ENCODE measurements around the gene YWHAG.
"Not testable (repeated sequence)": the region's sequence is repeated elsewhere in the genome, so short reads cannot be mapped to it uniquely, and the experiment has no call there.

The YWHAG gene

DNA sequence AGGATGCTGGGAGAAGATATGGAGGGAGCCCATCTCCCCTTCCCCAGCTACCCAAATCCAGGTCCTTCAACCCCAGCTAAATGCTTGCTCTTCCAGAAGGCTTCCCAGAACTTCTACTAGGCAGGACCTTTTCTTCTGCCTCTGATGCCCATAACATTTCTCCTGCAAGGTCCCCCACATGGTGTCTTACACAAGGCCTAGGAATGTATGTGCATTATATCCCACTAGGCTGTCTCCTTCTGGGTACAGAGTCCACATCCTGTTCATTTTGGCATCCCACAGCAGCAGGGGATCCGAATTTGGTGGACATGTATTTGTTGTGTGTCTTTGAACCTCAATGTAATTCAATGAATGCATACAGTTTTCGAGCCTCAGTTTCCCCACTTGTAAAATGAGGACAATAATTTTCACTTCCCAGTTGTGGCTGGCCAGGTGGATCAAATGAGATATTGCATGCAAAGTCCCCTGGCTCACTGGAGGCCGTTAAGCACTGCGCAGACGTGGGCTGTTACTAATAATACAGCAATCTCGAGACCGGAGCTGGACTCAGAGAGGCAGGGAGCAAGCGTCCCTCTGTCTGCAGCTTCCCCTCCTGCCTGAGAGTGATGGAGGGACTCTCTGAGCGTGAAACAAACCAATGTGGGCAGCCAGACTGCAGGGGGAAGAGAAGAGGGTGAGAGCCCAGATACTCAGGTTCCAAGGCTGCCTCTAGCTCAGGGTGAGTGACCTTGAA is 18.6 kb upstream of the YWHAG start:
- FAIRE-seq = no peak

DNA sequence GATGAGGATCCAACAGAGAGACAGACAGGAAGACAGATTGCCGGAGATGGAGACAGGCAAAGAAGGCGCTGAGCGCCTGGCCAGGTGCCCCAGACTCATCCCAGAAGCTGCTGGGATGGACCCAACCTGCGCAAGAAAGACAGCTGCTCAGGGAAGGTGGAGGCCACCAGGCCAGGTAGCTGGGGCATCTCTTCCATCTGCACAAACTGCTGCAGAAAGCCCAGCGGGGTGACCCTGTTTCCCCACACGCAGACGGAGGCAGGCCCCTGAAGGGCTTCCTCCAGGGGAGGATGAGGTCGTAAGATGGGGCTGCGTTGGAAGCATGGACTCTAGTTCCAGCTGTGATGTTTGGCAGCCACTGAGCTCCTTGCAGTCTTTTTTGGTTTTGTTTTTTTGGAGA is 16.5 kb upstream of the YWHAG start:
- no peak for FAIRE-seq

DNA sequence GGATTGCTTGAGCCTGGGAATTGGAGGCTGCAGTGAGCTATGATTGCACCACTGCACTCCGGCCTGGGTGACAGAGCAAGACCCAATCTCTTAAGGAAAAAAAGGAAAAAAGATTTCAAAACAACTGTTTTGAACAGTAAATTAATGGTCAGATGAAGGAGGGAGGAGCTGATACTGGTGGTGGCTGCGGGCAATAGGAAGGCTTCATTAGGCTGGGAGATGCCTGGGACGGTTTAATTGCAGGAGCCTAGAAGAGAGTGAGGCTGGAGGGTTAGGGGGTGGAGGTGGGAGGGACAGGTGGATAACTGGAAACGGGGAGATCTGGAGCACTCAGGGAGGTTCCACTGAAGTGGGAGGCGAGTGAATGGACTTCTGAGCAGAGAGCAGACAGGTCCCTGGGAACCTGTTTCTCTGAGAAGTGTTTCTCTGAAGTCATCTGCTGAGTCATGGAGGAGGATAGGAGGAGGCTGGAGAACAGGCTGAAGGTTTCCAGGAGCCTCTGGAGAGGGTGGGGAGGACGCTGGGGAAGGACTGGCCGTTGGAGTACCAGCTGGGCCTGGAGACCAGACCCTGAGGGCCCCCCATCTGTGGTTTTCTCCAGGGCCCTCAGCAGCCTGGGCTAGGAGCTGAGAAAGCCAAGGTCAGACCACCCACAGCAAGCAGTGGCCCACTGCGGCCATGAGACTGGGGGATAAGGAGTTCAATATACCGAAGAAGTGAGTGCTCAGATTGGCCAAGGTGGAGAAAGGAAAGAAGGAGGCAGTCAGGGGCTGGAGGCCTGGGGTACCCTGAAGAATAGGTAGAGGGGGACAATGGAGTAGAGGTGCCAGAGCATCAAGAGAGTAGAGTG is 14.4 kb upstream of the YWHAG start:
- FAIRE-seq = no peak

DNA sequence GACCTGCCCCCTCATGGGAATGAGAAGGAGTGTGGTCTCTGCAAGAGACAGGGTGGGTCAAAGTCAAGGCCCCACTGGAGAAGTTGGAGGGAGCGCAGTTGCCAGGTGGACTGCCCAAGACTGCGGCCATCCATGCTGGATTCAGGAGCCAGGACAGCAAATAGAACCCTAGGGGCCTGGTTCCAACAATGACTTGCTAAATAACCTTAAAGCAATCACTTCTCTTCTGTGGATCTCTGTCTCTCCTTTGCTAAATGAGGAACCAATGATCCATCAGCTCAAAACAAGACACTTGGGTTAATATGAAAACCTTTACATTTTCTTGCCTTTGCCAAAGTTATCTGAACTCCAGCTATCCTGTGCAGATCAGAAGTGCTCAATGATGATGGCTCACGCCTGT is 12.6 kb upstream of the YWHAG start:
- FAIRE-seq = no peak

DNA sequence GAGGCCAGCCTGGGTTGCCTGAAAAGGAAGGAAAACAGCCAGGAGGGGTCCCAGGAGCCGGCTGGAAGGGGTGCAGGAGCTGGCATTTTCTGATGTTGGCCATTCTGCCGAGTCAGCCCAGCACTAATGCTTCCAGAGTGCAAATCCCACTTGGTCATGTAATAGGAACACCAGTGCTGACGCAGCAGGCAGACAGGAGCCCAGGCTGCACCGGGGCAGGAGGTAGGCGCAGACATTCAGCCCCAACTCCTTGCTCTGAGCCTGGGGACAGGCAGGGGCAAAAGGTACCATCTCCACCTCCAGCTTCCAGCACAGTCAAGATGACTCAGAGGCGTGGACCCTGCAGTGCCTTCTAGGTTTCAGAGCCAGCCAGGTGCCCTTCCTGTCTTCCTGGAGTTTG is 10.2 kb upstream of the YWHAG start:
- FAIRE-seq = no peak

DNA sequence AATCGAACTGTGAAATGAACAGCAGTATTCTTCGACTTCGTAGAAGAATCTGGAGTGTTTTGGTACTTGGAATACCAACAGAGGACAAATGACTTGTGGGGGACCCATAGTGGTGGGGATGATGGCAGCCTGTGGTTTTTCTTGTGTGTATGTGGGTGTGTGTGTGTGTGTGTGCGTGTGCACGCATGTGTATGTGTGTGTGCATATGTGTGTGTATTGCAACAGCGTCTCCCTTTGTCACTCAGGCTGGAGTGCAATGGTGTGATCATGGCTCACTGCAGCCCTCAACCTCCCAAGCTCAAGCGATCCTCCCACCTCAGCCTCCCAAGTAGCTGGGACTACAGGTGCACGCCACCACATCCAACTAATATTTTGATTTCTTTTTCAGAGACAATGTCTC is 9.4 kb upstream of the YWHAG start:
- no peak for FAIRE-seq

DNA sequence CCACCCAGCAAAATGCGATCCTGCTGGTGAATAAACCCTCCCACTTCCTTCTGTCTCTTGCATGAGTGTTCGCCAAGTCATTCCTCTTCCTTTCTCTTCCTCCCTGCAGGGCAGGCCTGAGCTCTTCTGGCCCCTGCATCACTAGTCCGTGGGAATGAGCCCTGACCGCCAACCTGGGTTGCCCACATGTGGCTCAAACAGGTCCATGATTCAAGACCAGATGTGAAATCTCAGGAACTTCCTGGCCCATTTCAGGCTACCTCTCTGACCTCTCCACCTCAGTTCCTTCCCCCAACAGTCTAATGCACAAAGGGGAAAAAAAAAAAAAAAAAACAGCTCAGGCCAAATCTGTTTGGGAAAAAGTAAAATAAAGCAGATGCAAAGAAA is 5.4 kb upstream of the YWHAG start:
- FAIRE-seq = no peak

DNA sequence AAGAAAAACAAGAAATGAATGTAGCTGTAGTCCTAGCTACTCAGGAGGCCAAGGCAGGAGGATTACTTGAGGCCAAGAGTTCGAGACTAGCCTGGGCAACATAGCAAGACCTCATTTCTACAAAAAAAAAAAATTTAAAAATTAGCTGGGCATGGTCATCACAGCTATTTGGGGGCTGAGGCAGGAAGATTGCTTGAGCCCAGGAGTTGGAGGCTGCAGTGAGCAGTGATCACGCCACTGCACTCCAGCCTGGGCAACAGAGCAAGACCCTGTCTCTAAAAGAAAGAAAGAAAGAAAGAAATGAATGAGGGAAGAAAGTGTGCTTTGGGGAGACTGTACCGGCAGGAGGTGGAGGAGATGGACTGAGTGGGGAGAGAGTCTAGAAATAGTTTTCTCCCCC is 5.0 kb upstream of the YWHAG start:
- not testable (repeated sequence) for FAIRE-seq

DNA sequence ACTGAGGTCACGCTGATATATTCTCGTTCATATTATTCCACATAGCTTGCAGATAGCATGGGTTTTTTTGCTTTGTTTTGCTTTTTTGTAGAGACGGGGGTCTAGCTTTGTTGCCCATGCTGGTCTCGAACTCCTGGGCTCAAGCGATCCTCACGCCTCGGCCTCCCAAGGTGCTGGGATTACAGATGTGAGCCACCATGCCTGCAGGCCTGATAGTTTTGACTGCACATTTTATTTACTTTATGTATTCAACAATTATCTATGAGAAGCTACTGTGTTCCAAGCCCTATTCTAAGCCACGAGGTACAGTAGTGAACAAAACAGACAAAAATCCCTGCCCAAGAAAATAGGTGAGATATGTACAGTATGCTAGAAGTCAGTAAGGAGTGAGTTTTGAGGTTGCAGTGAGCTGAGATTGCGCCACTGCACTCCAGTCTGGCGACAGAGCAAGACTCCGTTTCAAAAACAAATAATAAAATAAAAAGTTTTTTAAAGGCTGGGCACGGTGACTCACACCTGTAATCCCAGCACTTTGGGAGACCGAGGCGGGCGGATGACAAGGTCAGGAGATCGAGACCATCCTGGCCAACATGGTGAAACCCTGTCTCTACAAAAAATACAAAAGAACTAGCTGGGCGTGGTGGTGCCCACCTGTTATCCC is 1.3 kb upstream of the YWHAG start:
- FAIRE-seq = no peak

DNA sequence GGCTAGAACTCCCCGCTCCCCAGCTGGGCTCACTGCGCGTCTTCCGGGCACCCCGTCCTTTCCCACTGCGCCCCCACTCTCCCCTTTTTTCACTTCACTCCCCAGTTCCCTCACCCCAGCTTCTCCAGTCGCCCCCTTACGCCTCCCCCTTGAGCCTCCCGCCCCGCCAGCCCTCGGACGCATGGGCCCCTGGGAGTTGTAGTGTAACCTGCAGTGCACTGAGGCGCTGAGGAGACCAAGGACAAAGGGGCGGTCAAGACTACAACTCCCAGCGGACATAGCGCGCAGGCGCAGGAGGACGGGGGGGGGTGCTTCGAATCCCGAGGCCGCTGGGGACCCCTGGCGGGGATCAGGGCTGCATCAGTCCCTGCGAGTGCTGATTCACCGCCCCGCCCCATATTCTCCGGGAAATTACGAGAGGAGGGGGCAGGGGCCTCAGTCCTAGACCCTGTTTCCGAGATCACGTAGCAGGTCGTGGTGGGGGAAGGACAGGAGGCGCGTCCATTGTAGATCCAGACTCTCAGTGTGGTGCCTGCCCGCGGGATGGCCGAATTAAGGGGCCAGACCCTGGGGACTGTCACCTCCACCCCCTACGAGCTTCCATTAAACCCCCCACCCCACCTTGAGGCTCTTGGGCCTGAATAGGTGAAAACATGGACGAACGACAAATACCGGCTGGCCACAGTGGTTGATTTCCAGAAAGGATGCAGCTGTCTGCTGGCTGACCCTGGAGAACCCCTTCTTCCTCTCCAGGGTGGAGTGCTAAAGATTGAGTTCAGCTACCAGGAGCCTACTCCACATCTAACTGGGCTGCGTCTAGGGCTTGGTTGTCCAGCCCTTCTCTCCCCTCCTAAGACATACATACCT is 553 bp upstream of the YWHAG start:
- no peak for FAIRE-seq

DNA sequence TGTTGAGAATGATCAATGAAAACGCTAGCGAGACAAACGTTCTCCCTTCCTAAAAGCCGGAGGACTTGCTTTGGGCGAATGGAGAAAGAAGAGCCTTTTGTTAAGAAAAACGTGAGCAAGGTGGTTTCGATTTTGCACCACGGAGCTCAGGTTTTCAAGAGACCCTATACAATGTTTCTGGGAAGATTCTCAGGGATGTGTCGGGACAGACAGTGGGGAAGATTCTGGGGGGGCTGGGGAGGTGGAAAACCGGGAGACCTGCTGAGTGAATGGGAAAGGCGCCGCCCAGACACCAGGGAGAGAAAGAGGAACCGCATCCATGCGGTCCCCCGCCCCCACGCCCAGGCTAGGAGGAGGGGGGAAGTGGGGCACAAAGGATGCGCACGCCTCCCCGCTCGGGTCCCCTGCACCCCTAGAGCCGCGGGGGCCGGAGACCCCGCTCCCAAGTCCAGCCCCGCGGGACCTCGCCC is 745 bp downstream of the YWHAG start:
- FAIRE-seq = no peak

DNA sequence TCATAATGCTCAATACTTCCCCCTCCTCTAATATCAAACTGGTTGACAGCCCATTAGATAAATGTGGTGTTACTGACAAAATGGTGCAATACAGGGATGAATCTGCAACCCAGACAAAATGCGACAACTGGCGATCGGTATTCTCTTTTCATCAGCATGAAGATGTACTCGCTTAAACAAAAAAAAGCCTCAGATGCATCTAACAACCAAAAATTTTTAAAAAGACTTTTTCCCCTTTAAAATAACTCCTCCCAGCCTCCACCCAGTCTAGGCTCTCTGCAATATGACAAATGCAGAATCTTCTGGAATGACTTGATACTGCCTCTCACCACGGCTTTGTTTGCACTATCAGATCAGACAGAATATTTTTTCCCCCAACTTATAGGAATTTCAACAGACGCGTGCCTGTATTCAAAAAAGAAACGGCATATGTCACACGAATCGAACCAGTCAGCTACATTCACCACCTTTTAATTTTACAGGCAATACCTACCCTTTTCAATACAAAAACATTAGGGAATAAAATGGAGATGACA is 1.2 kb downstream of the YWHAG start:
- no peak for FAIRE-seq

DNA sequence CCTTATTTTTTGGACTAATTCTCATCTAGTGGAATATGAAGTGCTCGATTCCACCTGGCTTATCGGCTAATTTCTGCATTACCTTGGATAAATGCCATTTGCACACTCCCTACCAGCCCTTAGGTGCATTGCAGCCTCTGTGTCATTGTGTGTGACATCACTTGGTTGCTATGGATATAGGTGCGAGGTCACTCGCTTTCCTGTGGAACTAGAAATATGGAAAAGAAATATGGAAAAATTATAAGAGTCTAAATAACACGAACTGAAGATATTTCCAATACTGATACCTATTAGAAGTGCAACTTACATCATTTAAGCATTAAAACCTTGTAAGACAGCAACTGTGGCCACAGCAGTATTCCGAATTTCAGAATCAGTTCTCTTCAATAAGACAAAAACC is 2.0 kb downstream of the YWHAG start:
- peak; percentile 83 for FAIRE-seq

DNA sequence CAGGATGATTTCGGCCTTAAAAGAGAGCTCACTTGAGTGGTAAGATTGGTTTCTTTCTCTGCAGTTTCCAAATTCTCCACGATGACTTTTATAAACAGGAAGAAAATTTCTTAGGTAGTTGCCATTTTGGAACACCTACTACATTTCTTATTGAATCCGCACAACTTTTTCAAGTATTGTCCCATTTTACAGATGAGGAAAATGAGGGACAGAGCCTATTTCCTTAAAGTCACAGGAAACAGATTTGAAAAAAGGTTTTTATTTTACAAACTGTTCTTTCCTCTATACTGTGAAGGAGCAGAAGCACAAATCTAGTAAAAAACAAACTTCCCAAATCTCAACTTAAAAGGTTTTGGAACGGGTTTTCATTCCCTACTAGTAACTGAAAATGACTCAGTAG is 2.7 kb downstream of the YWHAG start:
- FAIRE-seq = no peak

DNA sequence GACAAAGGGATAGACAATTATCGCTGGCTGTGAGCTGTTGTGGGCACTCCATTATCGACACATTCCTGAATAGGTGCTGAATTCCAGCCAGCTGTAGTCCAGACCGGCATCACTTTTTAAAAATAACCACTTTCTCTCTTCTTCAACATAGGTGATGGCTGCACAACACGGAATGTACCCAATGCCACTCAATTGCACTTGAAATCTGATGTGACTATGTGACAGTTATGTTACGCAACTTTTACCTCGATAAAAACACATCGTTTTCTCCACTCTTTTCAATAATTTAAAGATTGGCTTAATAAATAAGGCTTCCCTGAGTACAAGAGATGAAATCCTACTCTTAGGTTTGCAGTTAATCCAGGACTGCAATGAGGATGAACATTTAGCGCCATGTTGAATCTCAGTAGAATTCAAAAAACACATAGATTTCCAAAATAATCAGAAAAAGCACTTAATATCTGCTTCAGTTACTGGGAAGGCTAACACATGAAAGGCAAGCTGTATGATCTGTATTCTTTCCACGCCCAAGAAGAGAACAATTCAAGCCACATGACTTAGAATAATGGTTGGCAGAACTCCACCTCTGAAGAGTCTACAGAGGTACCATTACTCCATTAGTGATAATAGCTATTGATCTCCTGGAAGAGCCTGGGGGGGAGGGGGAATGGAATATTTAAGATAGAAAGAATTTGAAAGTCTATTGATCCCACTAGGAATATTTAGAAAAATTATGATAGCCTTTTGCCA is 3.6 kb downstream of the YWHAG start:
- FAIRE-seq = no peak

DNA sequence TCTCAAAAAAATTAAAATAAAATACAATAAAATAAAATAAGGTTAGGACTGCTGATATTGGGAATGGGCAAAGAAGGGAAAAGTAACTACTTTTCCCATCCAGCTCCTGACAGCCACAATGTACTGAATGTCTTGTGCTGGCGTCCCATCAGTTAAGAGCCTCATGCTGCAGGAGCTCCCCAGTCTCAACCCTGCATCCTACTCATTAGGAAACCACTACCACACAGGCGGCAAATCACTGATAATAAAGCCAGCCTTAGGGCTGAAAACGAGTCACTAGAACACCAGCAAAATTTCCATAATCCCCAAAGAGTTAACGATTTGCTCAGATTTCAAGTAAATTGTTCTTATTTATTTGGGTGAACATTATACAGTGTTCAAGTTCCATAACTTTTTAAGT is 4.3 kb downstream of the YWHAG start:
- FAIRE-seq = no peak

DNA sequence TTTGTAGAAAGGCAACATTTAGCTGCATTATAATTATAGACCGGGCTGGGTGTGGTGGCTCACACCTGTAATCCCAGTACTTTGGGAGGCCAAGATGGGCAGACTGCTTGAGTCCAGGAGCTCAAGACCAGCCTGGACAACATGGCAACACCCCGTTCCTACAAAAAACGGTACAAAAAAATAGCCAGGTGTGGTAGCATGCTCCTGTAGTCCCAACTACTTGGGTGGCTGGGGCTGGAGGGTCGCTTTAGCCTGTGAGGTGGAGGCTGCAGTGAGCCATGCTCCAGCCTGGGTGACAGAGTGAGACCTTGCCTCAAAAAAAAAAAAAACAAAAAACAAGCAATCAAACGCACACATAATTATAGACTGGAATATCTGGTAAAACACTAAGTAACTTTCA is 5.0 kb downstream of the YWHAG start:
- no peak for FAIRE-seq

DNA sequence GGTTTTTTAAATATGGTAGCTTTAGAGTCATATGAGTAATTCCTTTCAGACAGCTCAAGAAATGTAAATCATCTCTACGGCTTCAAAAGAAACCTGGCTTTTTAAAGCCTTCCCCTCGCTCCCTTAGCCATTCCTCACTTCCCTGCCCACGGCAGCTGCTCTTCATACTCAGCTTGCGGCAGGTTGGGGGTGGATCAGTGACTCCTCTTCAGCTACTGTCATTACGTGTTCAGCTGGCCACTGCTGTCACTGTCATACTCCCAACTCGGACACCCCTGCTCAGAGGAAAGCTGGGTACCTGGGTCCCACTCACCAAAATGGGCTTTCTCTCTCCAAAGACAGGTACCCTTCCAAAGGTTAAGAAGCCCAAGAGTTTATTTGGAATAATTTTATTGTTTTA is 6.6 kb downstream of the YWHAG start:
- FAIRE-seq = no peak

DNA sequence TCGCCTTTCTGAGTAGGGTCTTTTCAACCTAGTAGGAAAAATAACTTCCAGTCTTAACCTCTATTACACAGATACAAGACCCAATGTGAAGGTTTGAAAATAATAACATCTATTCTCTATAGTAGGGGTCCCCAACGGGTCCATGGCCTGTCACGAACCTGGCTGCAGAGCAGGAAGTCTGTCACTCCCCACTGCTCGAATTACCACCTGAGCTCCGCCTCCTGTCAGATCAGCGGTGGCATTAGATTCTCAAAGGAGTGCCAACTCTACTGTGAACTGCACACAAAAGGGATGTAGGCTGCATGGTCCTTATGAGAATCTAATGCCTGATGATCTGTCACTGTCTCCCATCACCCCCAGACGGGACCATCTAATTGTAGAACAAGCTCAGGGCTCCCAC is 7.4 kb downstream of the YWHAG start:
- FAIRE-seq = no peak

DNA sequence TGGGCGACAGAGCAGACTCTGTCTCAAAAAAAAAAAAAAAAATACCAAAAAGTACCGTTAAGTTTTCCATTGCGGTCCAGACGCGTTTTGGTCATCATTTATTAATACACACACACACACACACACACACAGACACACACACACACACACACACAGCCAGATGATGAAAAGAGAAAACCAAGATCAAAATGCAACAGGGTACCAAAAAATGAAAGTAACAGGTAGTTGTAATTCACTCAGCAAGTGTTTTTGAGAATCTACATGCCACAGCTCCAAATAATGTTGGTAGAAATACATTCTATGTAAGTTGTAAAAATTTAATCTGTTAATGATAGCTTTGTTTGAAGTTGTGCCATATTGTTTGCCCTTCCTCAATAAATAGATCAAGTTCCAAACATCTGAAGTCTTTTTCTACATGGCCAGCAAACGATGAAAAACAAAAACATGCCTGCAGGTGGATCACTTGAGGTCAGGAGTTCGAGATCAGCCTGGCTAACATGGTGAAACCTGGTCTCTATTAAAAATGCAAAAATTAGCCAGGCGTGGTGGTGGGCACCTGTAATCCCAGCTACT is 9.4 kb downstream of the YWHAG start:
- no peak for FAIRE-seq

DNA sequence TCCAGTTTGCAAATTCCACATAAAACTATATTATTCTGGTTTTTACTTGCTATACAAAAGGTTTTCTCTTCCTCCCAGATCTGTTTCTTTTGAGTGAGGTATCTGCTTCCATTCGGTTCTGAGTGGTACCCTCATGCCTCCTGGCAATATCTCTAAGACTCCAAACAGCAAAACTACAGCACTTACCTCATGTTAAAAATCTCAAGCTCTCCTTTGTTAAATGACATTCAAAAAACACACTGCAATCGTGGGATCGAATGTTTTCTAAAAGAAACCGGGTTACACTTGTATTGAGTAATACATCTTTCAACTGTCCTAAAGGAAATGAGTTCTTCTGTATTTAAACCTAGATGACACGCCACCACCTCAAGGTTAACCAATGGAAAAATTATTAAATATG is 11.1 kb downstream of the YWHAG start:
- no peak for FAIRE-seq

DNA sequence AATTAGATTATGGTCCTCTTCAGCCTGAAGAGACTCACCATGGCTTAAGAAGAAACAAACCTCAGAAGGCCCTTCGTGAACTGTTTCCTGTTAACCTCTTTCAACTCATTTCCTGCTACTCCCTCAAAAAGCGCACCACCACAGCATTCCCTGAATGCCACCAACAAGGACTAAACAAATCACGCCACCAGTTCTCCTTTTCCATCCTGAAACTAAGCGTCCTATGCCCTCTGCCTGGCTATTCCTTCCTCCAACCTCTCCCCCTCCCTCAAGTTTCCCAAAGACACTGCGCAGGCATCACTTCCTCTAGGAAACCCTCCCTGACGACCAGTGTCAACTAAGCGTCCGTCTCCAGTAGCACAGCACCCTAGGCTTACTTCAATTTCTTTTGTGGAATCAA is 12.0 kb downstream of the YWHAG start:
- FAIRE-seq = no peak

Measured in islet of Langerhans (tissue), 1 donor.